Nephron progenitor cell (in vitro differentiated cells): ENCODE measurements around the gene RNF34.
A peak's percentile ranks its signal among the peaks of the same experiment; 100 is the strongest.

Experiments
- DNase-seq: peaks from one replicate; pipeline ENCODE4 v3.0.0; 2021
- H3K27ac Mint-ChIP-seq: 2 replicates; pipeline ENCODE4 v1.8.0; 2021; ENCODE audit warnings: mild to moderate bottlenecking, moderate library complexity, mixed read lengths
- H3K27me3 Mint-ChIP-seq: 2 replicates; pipeline ENCODE4 v1.8.0; 2021; ENCODE audit warnings: mild to moderate bottlenecking, low read depth, mixed read lengths; ENCODE audit not compliant: poor library complexity
- H3K36me3 Mint-ChIP-seq: 2 replicates; pipeline ENCODE4 v1.8.0; 2021; ENCODE audit warnings: low read depth, mixed read lengths
- H3K4me1 Mint-ChIP-seq: 2 replicates; pipeline ENCODE4 v1.8.0; 2021; ENCODE audit warnings: mixed read lengths
- H3K4me3 Mint-ChIP-seq: 2 replicates; pipeline ENCODE4 v1.8.0; 2021; ENCODE audit warnings: mild to moderate bottlenecking, moderate library complexity, mixed read lengths
- H3K9me3 Mint-ChIP-seq: 2 replicates; pipeline ENCODE4 v1.8.0; 2021; ENCODE audit warnings: mild to moderate bottlenecking, moderate library complexity, mixed read lengths
- CTCF ChIP-seq: fragments of 200-600 bp; sonication (generic); IDR thresholded peaks from 2 replicates; pipeline ENCODE4 v1.5.0; 2021; ENCODE audit warnings: antibody characterized with exemption

The RNF34 gene

GRCh38 chr12:121454921-121455320 is 55.0 kb downstream of the RNF34 start:
- H3K9me3 Mint-ChIP-seq, result peaks cover 10% of the 10 kb centered on the region
- peaks cover 4% of the 10 kb centered on the region for H3K27me3 Mint-ChIP-seq
- DNase-seq, result no peak
- H3K27ac Mint-ChIP-seq, result peak overlapping the region; percentile 81
- no peak for TF ChIP-seq CTCF
- H3K4me3 Mint-ChIP-seq, result peak overlapping the region; percentile 26
- peaks cover 73% of the 10 kb centered on the region for H3K4me1 Mint-ChIP-seq
- H3K36me3 Mint-ChIP-seq, result peaks cover 57% of the 10 kb centered on the region

- peak overlapping the region; percentile 95 for H3K27ac Mint-ChIP-seq
- no peak for DNase-seq
- peaks cover 74% of the 10 kb centered on the region for H3K4me1 Mint-ChIP-seq
- H3K9me3 Mint-ChIP-seq, result peaks cover 19% of the 10 kb centered on the region
- H3K4me3 Mint-ChIP-seq, result peak overlapping the region; percentile 50
- peaks cover 57% of the 10 kb centered on the region for H3K36me3 Mint-ChIP-seq
- TF ChIP-seq CTCF, result no peak
- H3K27me3 Mint-ChIP-seq, result peaks cover 3% of the 10 kb centered on the region
Measured at GRCh38 chr12:121455766-121456420, 56.0 kb downstream of the RNF34 start.

GRCh38 chr12:121456551-121456950 is 56.6 kb downstream of the RNF34 start:
- Mint-ChIP-seq H3K9me3 (peaks cover 19% of the 10 kb centered on the region), H3K36me3 (peaks cover 57% of the 10 kb centered on the region), H3K4me1 (peaks cover 74% of the 10 kb centered on the region), H3K27ac (peak overlapping the region; percentile 94), H3K27me3 (no peaks in the 10 kb centered on the region), H3K4me3 (peak overlapping the region; percentile 44)
- no peak for TF ChIP-seq CTCF
- no peak for DNase-seq

- H3K4me3 Mint-ChIP-seq, result no peak overlapping the region
- peaks cover 19% of the 10 kb centered on the region for H3K9me3 Mint-ChIP-seq
- H3K27me3 Mint-ChIP-seq, result no peaks in the 10 kb centered on the region
- H3K27ac Mint-ChIP-seq, result peak overlapping the region; percentile 45
- TF ChIP-seq CTCF, result no peak
- peaks cover 68% of the 10 kb centered on the region for H3K36me3 Mint-ChIP-seq
- H3K4me1 Mint-ChIP-seq, result peaks cover 59% of the 10 kb centered on the region
- no peak for DNase-seq
Measured at GRCh38 chr12:121461048-121461447, 61.1 kb downstream of the RNF34 start.

GRCh38 chr12:121464331-121464730 is 64.4 kb downstream of the RNF34 start:
- H3K9me3 Mint-ChIP-seq, result peaks cover 15% of the 10 kb centered on the region
- H3K4me1 Mint-ChIP-seq, result peaks cover 53% of the 10 kb centered on the region
- DNase-seq, result no peak
- H3K27ac Mint-ChIP-seq, result no peak overlapping the region
- no peak for TF ChIP-seq CTCF
- H3K36me3 Mint-ChIP-seq, result peaks cover 40% of the 10 kb centered on the region
- H3K27me3 Mint-ChIP-seq, result no peaks in the 10 kb centered on the region
- peak overlapping the region; percentile 98 for H3K4me3 Mint-ChIP-seq
